ENCODE data around the gene FAM193B. TPM values are rescaled to one million over a fixed set of nuclear protein-coding genes. Genes with fewer than 3 reads are reported as not detected.

FAM193B gene
- polyA plus RNA-seq, 2 of the 4 experiments (the other 2 are of a cell fraction), result 19.4 to 28.9 TPM

DNA sequence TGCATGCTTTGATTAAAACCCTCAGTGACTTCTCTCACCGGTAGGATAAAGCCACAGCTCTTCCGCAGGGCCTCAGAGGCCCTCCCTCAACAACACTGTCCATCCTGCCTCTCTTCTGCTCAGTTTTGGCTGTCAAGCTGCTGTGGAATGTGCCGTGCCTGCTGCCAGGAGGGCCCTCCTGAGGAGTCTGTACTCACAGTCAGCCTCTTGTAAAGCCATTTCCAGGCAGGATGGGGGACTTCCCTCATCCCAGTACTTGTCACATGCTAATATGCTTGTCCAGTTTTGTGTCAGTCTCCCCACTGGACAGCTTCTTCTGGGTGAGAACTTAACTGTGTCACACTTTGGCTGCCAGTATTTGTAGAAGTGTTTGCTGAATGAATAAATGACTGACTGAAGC is 23.7 kb downstream of the FAM193B start:
- CTCF ChIA-PET, result interaction anchor here (1.0 to 3.8 kb wide), 3 partner anchors 15 to 29 kb away, joined by 3 to 18 read pairs (median 5); no protein-coding TSS in a partner anchor
- no peak for FAIRE-seq
- TF ChIP-seq NPAS2 (CRISPR knock-in tag; IDR thresholded peaks at IDR 0.05; ENCODE audit: borderline replicate concordance), result no peak
- no peak for TF ChIP-seq SREBF2 (IDR thresholded peaks at IDR 0.05)
- TF ChIP-seq, protein P1, sequence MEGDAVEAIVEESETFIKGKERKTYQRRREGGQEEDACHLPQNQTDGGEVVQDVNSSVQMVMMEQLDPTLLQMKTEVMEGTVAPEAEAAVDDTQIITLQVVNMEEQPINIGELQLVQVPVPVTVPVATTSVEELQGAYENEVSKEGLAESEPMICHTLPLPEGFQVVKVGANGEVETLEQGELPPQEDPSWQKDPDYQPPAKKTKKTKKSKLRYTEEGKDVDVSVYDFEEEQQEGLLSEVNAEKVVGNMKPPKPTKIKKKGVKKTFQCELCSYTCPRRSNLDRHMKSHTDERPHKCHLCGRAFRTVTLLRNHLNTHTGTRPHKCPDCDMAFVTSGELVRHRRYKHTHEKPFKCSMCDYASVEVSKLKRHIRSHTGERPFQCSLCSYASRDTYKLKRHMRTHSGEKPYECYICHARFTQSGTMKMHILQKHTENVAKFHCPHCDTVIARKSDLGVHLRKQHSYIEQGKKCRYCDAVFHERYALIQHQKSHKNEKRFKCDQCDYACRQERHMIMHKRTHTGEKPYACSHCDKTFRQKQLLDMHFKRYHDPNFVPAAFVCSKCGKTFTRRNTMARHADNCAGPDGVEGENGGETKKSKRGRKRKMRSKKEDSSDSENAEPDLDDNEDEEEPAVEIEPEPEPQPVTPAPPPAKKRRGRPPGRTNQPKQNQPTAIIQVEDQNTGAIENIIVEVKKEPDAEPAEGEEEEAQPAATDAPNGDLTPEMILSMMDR (IDR thresholded peaks at IDR 0.05), result no peak
- no peak for TF ChIP-seq TP53 (CRISPR knock-in tag; IDR thresholded peaks at IDR 0.05)
- TF ChIP-seq KDM5A (IDR thresholded peaks at IDR 0.05), result no peak
- TF ChIP-seq ESRRA (IDR thresholded peaks at IDR 0.05; ENCODE audit: borderline replicate concordance, low read length), result no peak
- no peak for TF ChIP-seq GATA3 (IDR thresholded peaks at IDR 0.05; ENCODE audit: borderline replicate concordance)
- TF ChIP-seq, protein P2, sequence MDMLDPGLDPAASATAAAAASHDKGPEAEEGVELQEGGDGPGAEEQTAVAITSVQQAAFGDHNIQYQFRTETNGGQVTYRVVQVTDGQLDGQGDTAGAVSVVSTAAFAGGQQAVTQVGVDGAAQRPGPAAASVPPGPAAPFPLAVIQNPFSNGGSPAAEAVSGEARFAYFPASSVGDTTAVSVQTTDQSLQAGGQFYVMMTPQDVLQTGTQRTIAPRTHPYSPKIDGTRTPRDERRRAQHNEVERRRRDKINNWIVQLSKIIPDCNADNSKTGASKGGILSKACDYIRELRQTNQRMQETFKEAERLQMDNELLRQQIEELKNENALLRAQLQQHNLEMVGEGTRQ (IDR thresholded peaks at IDR 0.05), result no peak
- TF ChIP-seq, protein P3, sequence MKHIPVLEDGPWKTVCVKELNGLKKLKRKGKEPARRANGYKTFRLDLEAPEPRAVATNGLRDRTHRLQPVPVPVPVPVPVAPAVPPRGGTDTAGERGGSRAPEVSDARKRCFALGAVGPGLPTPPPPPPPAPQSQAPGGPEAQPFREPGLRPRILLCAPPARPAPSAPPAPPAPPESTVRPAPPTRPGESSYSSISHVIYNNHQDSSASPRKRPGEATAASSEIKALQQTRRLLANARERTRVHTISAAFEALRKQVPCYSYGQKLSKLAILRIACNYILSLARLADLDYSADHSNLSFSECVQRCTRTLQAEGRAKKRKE (CRISPR knock-in tag; IDR thresholded peaks at IDR 0.05; ENCODE audit: low read depth), result no peak
- TF ChIP-seq ZSCAN20 (CRISPR knock-in tag; IDR thresholded peaks at IDR 0.05), result no peak
- no peak for TF ChIP-seq EP300 (IDR thresholded peaks at IDR 0.05)
- TF ChIP-seq CHD4 (IDR thresholded peaks at IDR 0.05; ENCODE audit: borderline replicate concordance), result no peak
- no peak for TF ChIP-seq ZC3H11A (IDR thresholded peaks at IDR 0.05)
- no peak for TF ChIP-seq JUNB (IDR thresholded peaks at IDR 0.05)
- no peak for TF ChIP-seq RARB (CRISPR knock-in tag; IDR thresholded peaks at IDR 0.05)
- TF ChIP-seq HEYL (CRISPR knock-in tag; IDR thresholded peaks at IDR 0.05), result no peak
- no peak for TF ChIP-seq HOXB5 (CRISPR knock-in tag; IDR thresholded peaks at IDR 0.05)
- TF ChIP-seq MAFK (IDR thresholded peaks at IDR 0.05; ENCODE audit: partially characterized antibody), result no peak
- TF ChIP-seq KDM1A (IDR thresholded peaks at IDR 0.05; ENCODE audit: low read depth), result no peak
- 100% methylated on average over 1 of the region's 3 CpGs for WGBS (ENCODE audit: missing lambda C conversion rate)
- Histone ChIP-seq H3K27ac (no peak overlapping the region), H3K4me1 (no peaks in the 10 kb centered on the region), H3K4me3 (no peak overlapping the region), H3K9me3 (no peaks in the 10 kb centered on the region), H3K4me2 (no peak overlapping the region)
- POLR2A ChIA-PET, result no interaction called here
- ATAC-seq, result no peak
- DNase-seq (ENCODE audit: low read depth in 1 of 2, low spot score in 1 of 2), result no peak

DNA sequence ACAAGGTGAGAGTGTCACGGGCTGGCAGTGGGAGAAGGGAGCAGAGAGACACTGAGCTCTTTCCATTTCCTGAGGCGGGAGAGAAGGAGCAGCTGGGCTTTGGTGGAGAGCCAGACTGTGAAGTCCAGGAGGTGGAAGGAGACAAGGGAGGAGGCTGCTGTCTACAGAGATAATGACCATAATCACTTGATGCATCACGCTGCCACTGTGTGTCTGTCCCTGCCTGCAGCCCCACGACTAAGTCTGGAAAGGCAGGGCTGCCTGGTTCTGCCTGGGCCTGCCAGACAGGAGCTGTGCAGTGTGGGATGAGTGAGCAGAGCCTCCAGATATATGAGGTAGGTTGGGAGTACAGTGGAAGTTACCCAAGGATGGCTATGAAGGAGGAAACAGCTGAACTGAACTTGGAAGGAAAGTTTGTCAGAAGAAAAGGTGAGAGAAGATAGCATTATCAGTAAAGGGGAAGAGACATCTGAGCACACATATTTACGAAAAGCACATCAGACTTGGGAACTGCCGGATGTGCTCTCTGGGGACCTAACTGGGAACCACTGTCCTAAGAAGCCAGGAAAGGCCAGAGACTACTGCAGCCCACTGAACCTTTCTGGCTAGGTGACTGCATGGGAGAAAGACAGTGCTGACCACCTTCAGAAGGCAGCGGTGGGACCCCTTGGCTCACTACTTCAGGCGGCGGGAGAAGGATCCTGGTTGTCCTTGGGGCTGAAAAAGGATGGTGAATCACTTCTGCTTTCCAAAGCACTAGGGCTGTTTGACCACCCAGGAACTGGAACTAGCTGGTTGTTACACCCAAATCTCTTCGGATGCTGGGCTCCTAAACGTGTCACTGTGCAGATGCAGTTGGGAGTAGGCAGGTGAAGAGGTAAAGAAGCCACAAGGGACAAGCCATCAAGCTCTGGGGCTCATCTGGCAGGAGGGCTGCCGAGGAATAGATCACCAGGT is 24.8 kb downstream of the FAM193B start:
- WGBS (ENCODE audit: missing lambda C conversion rate), result 91% methylated on average over 12 of the region's 12 CpGs
- CTCF ChIA-PET, result interaction anchor here (1.0 to 3.8 kb wide), 2 partner anchors 16 to 28 kb away, joined by 5 to 18 read pairs; no protein-coding TSS in a partner anchor
- Histone ChIP-seq H3K4me2 (no peak overlapping the region), H3K9me3 (no peaks in the 10 kb centered on the region), H3K27ac (no peak overlapping the region), H3K4me3 (no peak overlapping the region), H3K4me1 (no peaks in the 10 kb centered on the region)
- POLR2A ChIA-PET, result interaction anchor here (1.6 kb wide), 1 partner anchor 12 kb away, joined by 3 read pairs; the partner anchor contains the start of gene DDX41
- DNase-seq (ENCODE audit: low read depth in 1 of 2, low spot score in 1 of 2) (no peak), FAIRE-seq (no peak), ATAC-seq (0 out of 6 replicates have a peak, but pooled peaks of 1 of the 2 experiments have one; percentile 27)
- TF ChIP-seq CHD2 (IDR thresholded peaks at IDR 0.05; ENCODE audit: low read length, partially characterized antibody) (no peak), RNF2 (IDR thresholded peaks at IDR 0.05; ENCODE audit: borderline replicate concordance, low read depth) (no peak), EP300 (IDR thresholded peaks at IDR 0.05) (no peak), JUNB (IDR thresholded peaks at IDR 0.05) (no peak), ZSCAN20 (CRISPR knock-in tag; IDR thresholded peaks at IDR 0.05) (no peak), HDAC2 (IDR thresholded peaks at IDR 0.05) (no peak), POLR2AphosphoS2 (conservative IDR thresholded peaks at IDR 0.05; ENCODE audit: low read length) (no peak), NPAS2 (CRISPR knock-in tag; IDR thresholded peaks at IDR 0.05; ENCODE audit: borderline replicate concordance) (no peak), KDM5A (IDR thresholded peaks at IDR 0.05) (no peak), POLR2A (IDR thresholded peaks at IDR 0.05; ENCODE audit: low read length) (no peak), TFCP2L1 (CRISPR knock-in tag; IDR thresholded peaks at IDR 0.05) (no peak), PHF8 (IDR thresholded peaks at IDR 0.05; ENCODE audit: borderline replicate concordance, low read depth) (no peak), ZNF302 (CRISPR knock-in tag; IDR thresholded peaks at IDR 0.05) (no peak), RAD21 (conservative IDR thresholded peaks at IDR 0.05 in 1 of 2, IDR thresholded peaks at IDR 0.05 in 1 of 2) (no peak), ZFP36 (IDR thresholded peaks at IDR 0.05; ENCODE audit: borderline replicate concordance, partially characterized antibody) (no peak)
- TF ChIP-seq, protein P4, sequence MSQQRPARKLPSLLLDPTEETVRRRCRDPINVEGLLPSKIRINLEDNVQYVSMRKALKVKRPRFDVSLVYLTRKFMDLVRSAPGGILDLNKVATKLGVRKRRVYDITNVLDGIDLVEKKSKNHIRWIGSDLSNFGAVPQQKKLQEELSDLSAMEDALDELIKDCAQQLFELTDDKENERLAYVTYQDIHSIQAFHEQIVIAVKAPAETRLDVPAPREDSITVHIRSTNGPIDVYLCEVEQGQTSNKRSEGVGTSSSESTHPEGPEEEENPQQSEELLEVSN (IDR thresholded peaks at IDR 0.05; ENCODE audit: borderline replicate concordance, low read depth), result no peak

All from A549 (cell line).